T-helper 2 cell treated with Interferon-gamma antibody and Interleukin-4, amounts not matched to agents 5 μg/mL and 100 μg/mL, for 36 hours (primary cell): ENCODE measurements around the gene FAM234B.
"Not testable (repeated sequence)": the region's sequence is repeated elsewhere in the genome, so short reads cannot be mapped to it uniquely, and the experiment has no call there.

Experiments
- DNase-seq: peaks from one replicate; pipeline ENCODE4 v3.0.0; 2021; ENCODE audit warnings: low spot score
- H3K27ac Mint-ChIP-seq: one replicate; pipeline ENCODE4 v1.8.0; 2021; ENCODE audit warnings: mild to moderate bottlenecking, mixed read lengths
- H3K27me3 Mint-ChIP-seq: one replicate; pipeline ENCODE4 v1.8.0; 2021; ENCODE audit warnings: low read depth, mixed read lengths
- H3K36me3 Mint-ChIP-seq: one replicate; pipeline ENCODE4 v1.8.0; 2021; ENCODE audit warnings: low read depth, mixed read lengths
- H3K4me1 Mint-ChIP-seq: one replicate; pipeline ENCODE4 v1.8.0; 2021; ENCODE audit warnings: low read depth, mixed read lengths
- H3K4me3 Mint-ChIP-seq: one replicate; pipeline ENCODE4 v1.8.0; 2022; ENCODE audit warnings: mild to moderate bottlenecking, moderate library complexity, mixed read lengths
- H3K9me3 Mint-ChIP-seq: one replicate; pipeline ENCODE4 v1.8.0; 2021; ENCODE audit warnings: mixed read lengths

The FAM234B gene

GRCh38 chr12:13080266-13080665, 36.1 kb downstream of the FAM234B start:
- Mint-ChIP-seq H3K36me3 (no peaks in the 10 kb centered on the region), H3K4me3 (no peak overlapping the region), H3K27me3 (no peaks in the 10 kb centered on the region), H3K9me3 (no peaks in the 10 kb centered on the region), H3K27ac (no peak overlapping the region), H3K4me1 (no peaks in the 10 kb centered on the region)
- no peak for DNase-seq

GRCh38 chr12:13082861-13083260, 38.7 kb downstream of the FAM234B start:
- Mint-ChIP-seq H3K4me3 (no peak overlapping the region), H3K9me3 (no peaks in the 10 kb centered on the region), H3K36me3 (no peaks in the 10 kb centered on the region), H3K4me1 (no peaks in the 10 kb centered on the region), H3K27me3 (no peaks in the 10 kb centered on the region), H3K27ac (no peak overlapping the region)
- no peak for DNase-seq

GRCh38 chr12:13083638-13084037, 39.5 kb downstream of the FAM234B start:
- H3K4me1 Mint-ChIP-seq, result not testable (repeated sequence)

GRCh38 chr12:13084898-13085640, 40.9 kb downstream of the FAM234B start:
- no peaks in the 10 kb centered on the region for H3K27me3 Mint-ChIP-seq
- no peaks in the 10 kb centered on the region for H3K36me3 Mint-ChIP-seq
- H3K27ac Mint-ChIP-seq, result no peak overlapping the region

More at GRCh38 chr12:13083638-13084037, 39.5 kb downstream of the FAM234B start:
- not testable (repeated sequence) for H3K27ac Mint-ChIP-seq, DNase-seq, H3K9me3 Mint-ChIP-seq, H3K36me3 Mint-ChIP-seq, H3K27me3 Mint-ChIP-seq, H3K4me3 Mint-ChIP-seq

GRCh38 chr12:13085968-13086686, 41.9 kb downstream of the FAM234B start:
- H3K36me3 Mint-ChIP-seq, result no peaks in the 10 kb centered on the region
- no peaks in the 10 kb centered on the region for H3K9me3 Mint-ChIP-seq
- no peak overlapping the region for H3K27ac Mint-ChIP-seq
- no peaks in the 10 kb centered on the region for H3K4me1 Mint-ChIP-seq
- H3K27me3 Mint-ChIP-seq, result no peaks in the 10 kb centered on the region
- no peak for DNase-seq
- no peak overlapping the region for H3K4me3 Mint-ChIP-seq

More at GRCh38 chr12:13084898-13085640, 40.9 kb downstream of the FAM234B start:
- H3K9me3 Mint-ChIP-seq, result no peaks in the 10 kb centered on the region
- no peak for DNase-seq
- no peak overlapping the region for H3K4me3 Mint-ChIP-seq
- H3K4me1 Mint-ChIP-seq, result no peaks in the 10 kb centered on the region

GRCh38 chr12:13087766-13088165, 43.6 kb downstream of the FAM234B start:
- H3K4me1 Mint-ChIP-seq, result no peaks in the 10 kb centered on the region
- DNase-seq, result no peak
- no peaks in the 10 kb centered on the region for H3K9me3 Mint-ChIP-seq
- H3K4me3 Mint-ChIP-seq, result no peak overlapping the region
- H3K36me3 Mint-ChIP-seq, result no peaks in the 10 kb centered on the region
- H3K27ac Mint-ChIP-seq, result no peak overlapping the region
- no peaks in the 10 kb centered on the region for H3K27me3 Mint-ChIP-seq

- H3K4me1 Mint-ChIP-seq, result no peaks in the 10 kb centered on the region
- no peaks in the 10 kb centered on the region for H3K9me3 Mint-ChIP-seq
- H3K36me3 Mint-ChIP-seq, result no peaks in the 10 kb centered on the region
- no peak overlapping the region for H3K4me3 Mint-ChIP-seq
- H3K27ac Mint-ChIP-seq, result no peak overlapping the region
- H3K27me3 Mint-ChIP-seq, result no peaks in the 10 kb centered on the region
- no peak for DNase-seq
Measured at GRCh38 chr12:13088496-13088895, 44.3 kb downstream of the FAM234B start.

- no peaks in the 10 kb centered on the region for H3K4me1 Mint-ChIP-seq
- no peak overlapping the region for H3K4me3 Mint-ChIP-seq
- H3K36me3 Mint-ChIP-seq, result no peaks in the 10 kb centered on the region
- no peaks in the 10 kb centered on the region for H3K9me3 Mint-ChIP-seq
- H3K27me3 Mint-ChIP-seq, result peaks cover 6% of the 10 kb centered on the region
- no peak overlapping the region for H3K27ac Mint-ChIP-seq
- no peak for DNase-seq
Measured at GRCh38 chr12:13090054-13090453, 45.9 kb downstream of the FAM234B start.

- H3K4me3 Mint-ChIP-seq, result no peak overlapping the region
- H3K9me3 Mint-ChIP-seq, result no peaks in the 10 kb centered on the region
- H3K27ac Mint-ChIP-seq, result no peak overlapping the region
- no peaks in the 10 kb centered on the region for H3K36me3 Mint-ChIP-seq
- no peak for DNase-seq
- no peaks in the 10 kb centered on the region for H3K4me1 Mint-ChIP-seq
- peaks cover 6% of the 10 kb centered on the region for H3K27me3 Mint-ChIP-seq
Measured at GRCh38 chr12:13091832-13092231, 47.7 kb downstream of the FAM234B start.

- H3K4me3 Mint-ChIP-seq, result no peak overlapping the region
- no peaks in the 10 kb centered on the region for H3K36me3 Mint-ChIP-seq
- H3K9me3 Mint-ChIP-seq, result no peaks in the 10 kb centered on the region
- H3K4me1 Mint-ChIP-seq, result peaks cover 7% of the 10 kb centered on the region
- DNase-seq, result no peak
- no peak overlapping the region for H3K27ac Mint-ChIP-seq
- H3K27me3 Mint-ChIP-seq, result peaks cover 6% of the 10 kb centered on the region
Measured at GRCh38 chr12:13093191-13093847, 49.1 kb downstream of the FAM234B start.

- no peaks in the 10 kb centered on the region for H3K36me3 Mint-ChIP-seq
- no peak for DNase-seq
- H3K4me1 Mint-ChIP-seq, result peaks cover 11% of the 10 kb centered on the region
- peaks cover 6% of the 10 kb centered on the region for H3K27me3 Mint-ChIP-seq
- H3K9me3 Mint-ChIP-seq, result no peaks in the 10 kb centered on the region
- H3K27ac Mint-ChIP-seq, result no peak overlapping the region
- no peak overlapping the region for H3K4me3 Mint-ChIP-seq
Measured at GRCh38 chr12:13093848-13094220, 49.7 kb downstream of the FAM234B start.

- no peak overlapping the region for H3K27ac Mint-ChIP-seq
- no peak for DNase-seq
- H3K36me3 Mint-ChIP-seq, result no peaks in the 10 kb centered on the region
- peaks cover 17% of the 10 kb centered on the region for H3K4me1 Mint-ChIP-seq
- H3K9me3 Mint-ChIP-seq, result no peaks in the 10 kb centered on the region
- peaks cover 6% of the 10 kb centered on the region for H3K27me3 Mint-ChIP-seq
- no peak overlapping the region for H3K4me3 Mint-ChIP-seq
Measured at GRCh38 chr12:13094367-13094766, 50.2 kb downstream of the FAM234B start.

GRCh38 chr12:13095266-13095995, 51.2 kb downstream of the FAM234B start:
- Mint-ChIP-seq H3K4me1 (peaks cover 21% of the 10 kb centered on the region), H3K4me3 (no peak overlapping the region), H3K36me3 (no peaks in the 10 kb centered on the region), H3K27me3 (peaks cover 6% of the 10 kb centered on the region), H3K9me3 (no peaks in the 10 kb centered on the region), H3K27ac (no peak overlapping the region)
- no peak for DNase-seq
